Naive thymus-derived CD4-positive, alpha-beta T cell (primary cell): ENCODE measurements around the gene CDKL4. TPM values are rescaled to one million over a fixed set of nuclear protein-coding genes. Genes with fewer than 3 reads are reported as not detected.
A peak's percentile ranks its signal among the peaks of the same experiment; 100 is the strongest.

ENCODE experiments used
- ATAC-seq: fragments of 150-1000 bp; cut with Tn5 transposase; 2 replicates; pipeline ENCODE4 v1.10.0; 2021; ENCODE audit warnings: mild to moderate bottlenecking, moderate library complexity
- CTCF ChIA-PET: fragments of 350-600 bp; sonication (Branson Sonifier 250); formaldehyde crosslinking; loops from one replicate; lab custom pipeline; 2021; ENCODE audit warnings: antibody characterized with exemption; lab: Charles Lee
- POLR2A ChIA-PET: fragments of 350-600 bp; sonication (Branson Sonifier 250); formaldehyde crosslinking; loops from one replicate; lab custom pipeline; 2021; ENCODE audit warnings: antibody characterized with exemption, inconsistent platforms; lab: Charles Lee
- DNase-seq, 9 donors: peaks; one replicate each; pipeline versions ENCODE4 v3.0.0 to v3.0.0-alpha.2; 2020 to 2022; ENCODE audit warnings: mixed read lengths in 1 of 9
- H3K27ac ChIP-seq: one replicate; pipeline ENCODE4 v1.7.0; 2013; ENCODE audit warnings: mild to moderate bottlenecking, low read depth, low read length, moderate library complexity
- H3K27me3 ChIP-seq, 2 donors: one replicate each; pipeline ENCODE4 v1.7.0; 2013; ENCODE audit warnings: low read length in 2 of 2, mild to moderate bottlenecking in 2 of 2, moderate library complexity in 2 of 2; ENCODE audit not compliant: control insufficient read depth in 2 of 2, insufficient read depth in 2 of 2
- H3K36me3 ChIP-seq, 3 experiments: 1 replicate in 2 of 3; 2 replicates in 1 of 3; pipeline ENCODE4 v1.7.0; 2013; ENCODE audit warnings: low read length in 3 of 3, mild to moderate bottlenecking in 3 of 3, moderate library complexity in 1 of 3; ENCODE audit not compliant: insufficient read depth in 3 of 3, control insufficient read depth in 2 of 3
- H3K4me1 ChIP-seq, 2 donors: one replicate each; pipeline ENCODE4 v1.7.0; 2013; ENCODE audit warnings: low read length in 2 of 2, mild to moderate bottlenecking in 2 of 2, moderate library complexity in 1 of 2; ENCODE audit not compliant: control insufficient read depth in 2 of 2, insufficient read depth in 2 of 2
- H3K4me3 ChIP-seq: 2 replicates; pipeline ENCODE4 v1.7.0; 2013; ENCODE audit warnings: mild to moderate bottlenecking, low read length
- H3K9me3 ChIP-seq, 3 experiments: 1 replicate in 2 of 3; 2 replicates in 1 of 3; pipeline ENCODE4 v1.7.0; 2013; ENCODE audit warnings: low read length in 3 of 3; ENCODE audit not compliant: control insufficient read depth in 2 of 3
- H3K27ac Mint-ChIP-seq, 9 donors: one replicate each; pipeline ENCODE4 v1.8.0; 2020 to 2022; ENCODE audit warnings: mixed read lengths in 9 of 9, mild to moderate bottlenecking in 8 of 9, moderate library complexity in 5 of 9, inconsistent platforms in 2 of 9
- H3K27me3 Mint-ChIP-seq, 5 donors: one replicate each; pipeline ENCODE4 v1.8.0; 2021 to 2022; ENCODE audit warnings: mixed read lengths in 5 of 5, mild to moderate bottlenecking in 1 of 5
- H3K36me3 Mint-ChIP-seq, 5 donors: one replicate each; pipeline ENCODE4 v1.8.0; 2020 to 2022; ENCODE audit warnings: mixed read lengths in 5 of 5, mild to moderate bottlenecking in 3 of 5, inconsistent platforms in 1 of 5
- H3K4me1 Mint-ChIP-seq, 7 donors: one replicate each; pipeline ENCODE4 v1.8.0; 2020 to 2022; ENCODE audit warnings: mixed read lengths in 7 of 7, mild to moderate bottlenecking in 3 of 7, inconsistent platforms in 1 of 7
- H3K4me3 Mint-ChIP-seq, 10 donors: one replicate each; pipeline ENCODE4 v1.8.0; 2020 to 2022; ENCODE audit warnings: mild to moderate bottlenecking in 10 of 10, mixed read lengths in 10 of 10, moderate library complexity in 6 of 10, inconsistent platforms in 2 of 10
- H3K9me3 Mint-ChIP-seq, 11 donors: one replicate each; pipeline ENCODE4 v1.8.0; 2020 to 2022; ENCODE audit warnings: mixed read lengths in 11 of 11, mild to moderate bottlenecking in 4 of 11, inconsistent platforms in 1 of 11, moderate library complexity in 1 of 11
- intact Hi-C, 2 donors: fragments of 100-400 bp; cut with micrococcal nuclease; formaldehyde crosslinking; loops; one replicate each; pipeline ENCODE4 v1.15.1; 2023
- polyA plus RNA-seq, 2 donors: library from polyadenylated mRNA; unstranded; fragments of 300-500 nt; fragmentation: Illumina TruSeq; gene quantifications; one replicate each; pipeline ENCODE4 v1.2.3, GENCODE V29; 2021
- total RNA-seq, 6 experiments: library from RNA in 5 of 6; stranded (reverse) in 5 of 6; gene quantifications; 1 replicate in 5 of 6; 2 replicates in 1 of 6; pipeline ENCODE4 v1.2.3 and lab custom pipeline; 2021 to 2026

CDKL4 gene
- total and polyA plus RNA-seq, 7 experiments from 2014 or later = 0.82 TPM; not detected in 6

- Mint-ChIP-seq H3K9me3 (peaks cover 0 to 11% (median 0%) of the 10 kb centered on the region in 11 donors), H3K36me3 (peaks cover 0 to 20% (median 0%) of the 10 kb centered on the region in 5 donors), H3K27me3 (peaks cover 0 to 7% (median 0%) of the 10 kb centered on the region in 5 donors), H3K4me1 (peaks cover 0 to 10% (median 0%) of the 10 kb centered on the region in 7 donors), H3K27ac (no peak overlapping the region), H3K4me3 (no peak overlapping the region)
- Histone ChIP-seq H3K4me1 (no peaks in the 10 kb centered on the region), H3K27ac (no peak overlapping the region), H3K9me3 (no peaks in the 10 kb centered on the region), H3K36me3 (no peaks in the 10 kb centered on the region), H3K27me3 (no peaks in the 10 kb centered on the region), H3K4me3 (no peak overlapping the region)
- POLR2A ChIA-PET = no interaction called here
- ATAC-seq (no peak), DNase-seq (no peak)
- CTCF ChIA-PET = no interaction called here
- intact Hi-C loops = loop anchor here in 1 of 2 donors (5.0 kb wide), 1 partner anchor 36 kb away; no protein-coding TSS in a partner anchor
These were observed 62.5 kb downstream of the CDKL4 start for GRCh38 chr2:39181297-39181696.

- no peak for ATAC-seq
- intact Hi-C loops = loop anchor here in 1 of 2 donors (5.0 kb wide), 1 partner anchor 37 kb away; no protein-coding TSS in a partner anchor
- H3K27me3 ChIP-seq = no peaks in the 10 kb centered on the region
- DNase-seq = no peak
- H3K4me1 Mint-ChIP-seq = peaks cover 0 to 11% (median 0%) of the 10 kb centered on the region in 7 donors
- H3K27me3 Mint-ChIP-seq = peaks cover 0 to 8% (median 0%) of the 10 kb centered on the region in 5 donors
- ChIA-PET POLR2A (no interaction called here), CTCF (no interaction called here)
- no peak overlapping the region for H3K4me3 Mint-ChIP-seq
- no peaks in the 10 kb centered on the region for H3K9me3 ChIP-seq
- no peak overlapping the region for H3K4me3 ChIP-seq
- peaks cover 0 to 17% (median 0%) of the 10 kb centered on the region in 5 donors for H3K36me3 Mint-ChIP-seq
- H3K4me1 ChIP-seq = no peaks in the 10 kb centered on the region
- H3K36me3 ChIP-seq = no peaks in the 10 kb centered on the region
- H3K9me3 Mint-ChIP-seq = peaks cover 0 to 10% (median 0%) of the 10 kb centered on the region in 11 donors
- H3K27ac ChIP-seq = no peak overlapping the region
- H3K27ac Mint-ChIP-seq = no peak overlapping the region
These were observed 63.5 kb downstream of the CDKL4 start for GRCh38 chr2:39179974-39180960.

GRCh38 chr2:39178756-39179155 is 65.0 kb downstream of the CDKL4 start:
- H3K4me1 Mint-ChIP-seq = peaks cover 0 to 13% (median 0%) of the 10 kb centered on the region in 7 donors
- intact Hi-C loops = no loop called here
- Histone ChIP-seq H3K4me3 (no peak overlapping the region), H3K9me3 (no peaks in the 10 kb centered on the region), H3K27ac (no peak overlapping the region), H3K4me1 (no peaks in the 10 kb centered on the region), H3K27me3 (no peaks in the 10 kb centered on the region), H3K36me3 (no peaks in the 10 kb centered on the region)
- H3K4me3 Mint-ChIP-seq = no peak overlapping the region
- ChIA-PET POLR2A (no interaction called here), CTCF (no interaction called here)
- H3K9me3 Mint-ChIP-seq = peaks cover 0 to 8% (median 0%) of the 10 kb centered on the region in 11 donors
- DNase-seq (no peak), ATAC-seq (no peak)
- no peak overlapping the region for H3K27ac Mint-ChIP-seq
- H3K27me3 Mint-ChIP-seq = peaks cover 0 to 12% (median 0%) of the 10 kb centered on the region in 5 donors
- H3K36me3 Mint-ChIP-seq = peaks cover 0 to 16% (median 0%) of the 10 kb centered on the region in 5 donors

- ATAC-seq (no peak), DNase-seq (no peak)
- Histone ChIP-seq H3K27ac (no peak overlapping the region), H3K4me1 (no peaks in the 10 kb centered on the region), H3K4me3 (no peak overlapping the region), H3K9me3 (no peaks in the 10 kb centered on the region), H3K27me3 (no peaks in the 10 kb centered on the region), H3K36me3 (no peaks in the 10 kb centered on the region)
- CTCF ChIA-PET = no interaction called here
- Mint-ChIP-seq H3K27me3 (peaks cover 0 to 12% (median 0%) of the 10 kb centered on the region in 5 donors), H3K9me3 (peaks cover 0 to 5% (median 0%) of the 10 kb centered on the region in 11 donors), H3K4me3 (no peak overlapping the region), H3K27ac (peak overlapping the region in 1 of 9 donors; percentile 9), H3K4me1 (peaks cover 0 to 14% (median 0%) of the 10 kb centered on the region in 7 donors), H3K36me3 (peaks cover 0 to 7% (median 0%) of the 10 kb centered on the region in 5 donors)
- intact Hi-C loops = no loop called here
- POLR2A ChIA-PET = interaction anchor here (1.0 to 1.2 kb wide), 2 partner anchors 9 to 44 kb away, joined by 3 to 4 read pairs; no protein-coding TSS in a partner anchor
These were observed 66.8 kb downstream of the CDKL4 start for GRCh38 chr2:39176997-39177396.

GRCh38 chr2:39175026-39175812 is 68.6 kb downstream of the CDKL4 start:
- ChIA-PET CTCF (interaction anchor here (0.6 kb wide), 1 partner anchor 51 kb away, joined by 3 read pairs; no protein-coding TSS in a partner anchor), POLR2A (no interaction called here)
- Mint-ChIP-seq H3K9me3 (no peaks in the 10 kb centered on the region), H3K27ac (no peak overlapping the region), H3K4me1 (peaks cover 0 to 21% (median 0%) of the 10 kb centered on the region in 7 donors), H3K4me3 (no peak overlapping the region), H3K36me3 (peaks cover 0 to 9% (median 0%) of the 10 kb centered on the region in 5 donors), H3K27me3 (peaks cover 0 to 9% (median 0%) of the 10 kb centered on the region in 5 donors)
- H3K27me3 ChIP-seq = no peaks in the 10 kb centered on the region
- H3K36me3 ChIP-seq = no peaks in the 10 kb centered on the region
- no peak for ATAC-seq
- H3K4me1 ChIP-seq = no peaks in the 10 kb centered on the region
- no peak overlapping the region for H3K27ac ChIP-seq
- intact Hi-C loops = no loop called here
- no peak for DNase-seq
- H3K9me3 ChIP-seq = no peaks in the 10 kb centered on the region
- H3K4me3 ChIP-seq = no peak overlapping the region

- Histone ChIP-seq H3K27me3 (no peaks in the 10 kb centered on the region), H3K36me3 (no peaks in the 10 kb centered on the region), H3K9me3 (no peaks in the 10 kb centered on the region), H3K4me3 (no peak overlapping the region), H3K27ac (no peak overlapping the region), H3K4me1 (no peaks in the 10 kb centered on the region)
- Mint-ChIP-seq H3K27me3 (peaks cover 0 to 9% (median 0%) of the 10 kb centered on the region in 5 donors), H3K4me3 (no peak overlapping the region), H3K4me1 (peaks cover 0 to 23% (median 0%) of the 10 kb centered on the region in 7 donors), H3K27ac (no peak overlapping the region), H3K9me3 (no peaks in the 10 kb centered on the region), H3K36me3 (peaks cover 0 to 11% (median 0%) of the 10 kb centered on the region in 5 donors)
- ATAC-seq (no peak), DNase-seq (no peak)
- CTCF ChIA-PET = interaction anchor here (0.6 to 2.9 kb wide), 2 partner anchors 29 to 56 kb away, joined by 3 to 9 read pairs; no protein-coding TSS in a partner anchor
- POLR2A ChIA-PET = interaction anchor here (0.6 kb wide), 1 partner anchor 261 kb away, joined by 3 read pairs; no protein-coding TSS in a partner anchor
- intact Hi-C loops = no loop called here
These were observed 69.7 kb downstream of the CDKL4 start for GRCh38 chr2:39174022-39174421.
